Activated CD8-positive, alpha-beta memory T cell treated with anti-CD3 and anti-CD28 coated beads for 4 hours (primary cell): Measurements from ENCODE around the gene PLCB1.
"Not testable (repeated sequence)": the region's sequence is repeated elsewhere in the genome, so short reads cannot be mapped to it uniquely, and the experiment has no call there.

Source experiments
- DNase-seq, 2 donors: peaks; one replicate each; pipeline ENCODE4 v3.0.0-alpha.2; 2020; ENCODE audit warnings: low read depth in 2 of 2

PLCB1 gene

DNA sequence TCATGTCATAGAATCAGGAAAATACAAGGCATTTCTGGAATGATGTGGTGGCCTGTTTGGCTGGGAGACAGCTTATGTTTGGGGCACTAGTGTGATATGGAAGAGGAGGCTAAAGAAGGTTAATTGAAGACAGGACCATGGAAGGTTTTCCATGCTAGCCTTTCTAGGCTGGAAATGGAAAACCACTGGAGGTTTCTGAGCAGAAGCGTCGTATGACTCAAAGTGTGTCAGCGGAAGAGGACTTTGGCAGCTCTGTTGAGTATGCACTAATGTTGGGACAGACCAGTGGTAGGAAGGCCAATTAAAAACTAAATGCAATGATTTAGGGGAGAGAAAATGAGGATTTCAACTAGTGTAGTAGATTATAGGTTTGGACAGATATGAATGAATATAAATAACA is 413.1 kb downstream of the PLCB1 start:
- no peak for DNase-seq

- DNase-seq = no peak
These were observed 415.1 kb downstream of the PLCB1 start for GRCh38 chr20:8547035-8547650.

- DNase-seq = no peak
These were observed 416.0 kb downstream of the PLCB1 start for GRCh38 chr20:8547968-8548588.

- no peak for DNase-seq
These were observed 417.1 kb downstream of the PLCB1 start for GRCh38 chr20:8549192-8549591.

- DNase-seq = no peak
These were observed 425.6 kb downstream of the PLCB1 start for GRCh38 chr20:8557711-8558110.

DNA sequence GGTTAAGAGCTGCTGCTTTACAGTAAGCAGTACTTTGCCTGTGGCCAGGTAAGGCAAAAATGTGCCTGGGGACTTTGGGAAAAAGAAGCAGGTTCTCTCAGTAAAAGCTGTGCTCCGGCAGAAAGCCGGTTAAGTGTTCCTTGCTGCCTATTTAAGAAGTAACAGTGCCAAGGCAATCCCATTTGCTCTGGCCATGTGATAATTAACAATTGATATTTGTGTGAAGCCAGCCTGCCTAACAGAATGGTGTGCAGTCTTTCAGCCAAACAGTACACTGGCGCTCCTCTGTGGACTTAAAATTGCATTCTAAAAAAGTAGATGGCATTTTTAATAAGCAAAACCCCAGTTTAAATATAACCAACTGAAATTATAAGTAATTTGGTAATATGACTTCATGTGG is 430.3 kb downstream of the PLCB1 start:
- no peak for DNase-seq

GRCh38 chr20:8568075-8568474 is 436.0 kb downstream of the PLCB1 start:
- DNase-seq = no peak

GRCh38 chr20:8569766-8570165 is 437.7 kb downstream of the PLCB1 start:
- DNase-seq = no peak

- DNase-seq = no peak
These were observed 439.5 kb downstream of the PLCB1 start for GRCh38 chr20:8571611-8572010.

- no peak for DNase-seq
These were observed 441.6 kb downstream of the PLCB1 start for GRCh38 chr20:8573686-8574085.

GRCh38 chr20:8575114-8575513 is 443.0 kb downstream of the PLCB1 start:
- DNase-seq = no peak

DNA sequence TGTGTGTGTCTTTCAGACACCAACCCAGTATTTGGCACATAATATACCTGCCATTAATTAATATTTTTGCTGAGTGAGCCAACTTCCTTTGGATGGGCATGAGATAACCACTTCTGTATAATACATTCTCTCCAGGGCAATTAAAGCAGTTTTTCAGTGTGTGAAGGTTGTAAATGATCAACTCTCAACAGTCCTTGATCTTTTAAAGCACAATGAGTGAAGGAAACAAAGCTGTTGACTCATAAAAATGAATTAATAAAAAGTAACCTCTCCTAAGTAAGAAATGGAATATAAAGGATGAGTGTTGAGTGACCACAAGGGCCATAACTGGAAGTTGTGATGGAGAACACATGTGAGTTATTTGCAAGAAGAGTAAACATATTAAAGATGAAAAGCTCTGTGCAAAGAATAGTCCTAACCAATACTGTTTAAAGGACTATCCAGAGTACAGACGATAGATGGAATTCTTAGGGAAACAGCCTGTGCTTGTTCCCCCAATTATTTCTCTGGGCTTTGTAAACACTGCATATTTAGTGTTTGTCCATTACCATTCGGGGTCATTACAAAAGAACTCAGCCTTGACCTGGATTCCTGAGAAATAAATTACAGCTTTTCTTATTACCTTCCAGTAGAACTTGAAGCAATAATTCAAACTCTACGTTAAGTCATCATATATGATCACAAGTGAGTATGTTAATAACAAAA is 446.2 kb downstream of the PLCB1 start:
- no peak for DNase-seq

DNA sequence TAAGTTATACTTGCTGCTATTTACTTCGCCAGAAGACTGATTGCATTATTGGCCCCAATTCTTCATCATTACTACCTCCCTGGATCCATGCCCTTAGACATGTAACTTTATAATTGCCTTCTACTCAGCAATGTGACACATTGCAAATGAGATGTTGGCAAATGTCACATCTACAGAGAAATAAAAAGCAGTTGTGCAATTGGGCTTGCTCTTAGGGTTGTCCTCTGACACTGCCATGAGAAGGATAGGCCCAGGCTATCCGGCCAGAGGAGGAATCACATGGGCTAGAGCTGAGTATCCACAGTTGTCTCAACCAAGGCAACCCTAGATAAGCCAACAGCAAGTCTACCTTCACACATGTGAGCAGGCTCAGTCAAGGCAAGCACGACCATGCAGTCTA is 447.0 kb downstream of the PLCB1 start:
- DNase-seq = no peak

GRCh38 chr20:8581446-8582183 is 449.5 kb downstream of the PLCB1 start:
- DNase-seq = no peak

GRCh38 chr20:8583012-8583565 is 451.0 kb downstream of the PLCB1 start:
- no peak for DNase-seq

DNA sequence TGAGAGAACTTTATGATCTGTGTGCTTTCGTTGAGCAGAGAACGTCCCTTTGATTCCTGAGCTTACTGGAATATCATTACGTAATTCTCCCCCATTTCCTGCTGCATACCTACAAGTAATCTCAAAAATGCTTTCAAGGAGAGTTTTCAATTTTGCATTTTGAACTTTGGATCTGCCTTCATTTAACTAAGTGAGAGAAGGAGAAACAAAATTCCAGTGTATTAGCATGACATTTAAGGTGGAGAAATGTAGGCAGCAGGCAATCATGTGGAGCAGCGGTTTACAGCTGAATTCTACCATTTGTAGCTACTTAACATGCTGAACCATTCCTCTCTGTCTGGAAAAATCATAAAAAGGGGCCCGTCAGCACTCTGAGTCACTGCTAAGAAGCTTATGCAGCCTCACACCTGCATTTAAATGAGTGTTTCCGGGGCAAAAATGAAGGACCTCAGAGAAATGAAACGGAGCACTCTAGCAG is 451.5 kb downstream of the PLCB1 start:
- DNase-seq = no peak

DNA sequence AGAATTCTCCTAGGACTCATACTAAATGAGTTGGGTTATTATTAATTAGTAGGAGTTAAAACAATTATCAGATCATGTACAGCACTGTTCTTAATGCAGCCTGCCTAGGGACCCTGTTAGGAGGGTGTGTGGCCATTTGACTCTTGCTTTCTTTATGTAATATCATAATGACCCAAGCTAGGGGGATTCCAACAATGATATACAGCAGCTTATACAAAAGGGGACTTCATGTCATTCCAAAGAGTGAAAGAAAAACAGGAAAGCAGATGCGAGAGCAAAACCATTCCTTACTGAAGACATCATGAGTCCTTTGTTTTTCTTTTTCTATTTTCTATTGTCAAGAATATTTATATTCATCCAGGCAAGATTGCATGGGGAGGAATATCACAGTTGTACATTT is 455.2 kb downstream of the PLCB1 start:
- DNase-seq = no peak

DNA sequence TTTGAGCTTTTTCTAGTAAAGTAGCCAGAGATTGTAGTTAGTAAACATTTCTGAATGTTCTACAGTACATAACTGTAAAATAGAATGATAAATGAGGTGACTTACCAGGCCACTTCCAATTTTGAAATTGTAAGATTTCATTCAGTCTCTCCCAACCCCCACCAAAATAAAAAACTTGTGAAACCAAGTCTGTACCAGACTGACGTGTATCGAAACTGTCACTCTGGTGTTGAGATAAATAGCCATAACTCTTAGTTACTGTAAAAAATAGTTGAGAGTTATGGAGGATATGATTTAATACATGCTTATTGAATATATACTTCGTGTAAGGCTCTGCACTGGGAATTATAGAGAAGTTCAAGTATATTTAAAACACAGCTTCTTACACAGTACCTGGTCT is 455.7 kb downstream of the PLCB1 start:
- DNase-seq = no peak

DNA sequence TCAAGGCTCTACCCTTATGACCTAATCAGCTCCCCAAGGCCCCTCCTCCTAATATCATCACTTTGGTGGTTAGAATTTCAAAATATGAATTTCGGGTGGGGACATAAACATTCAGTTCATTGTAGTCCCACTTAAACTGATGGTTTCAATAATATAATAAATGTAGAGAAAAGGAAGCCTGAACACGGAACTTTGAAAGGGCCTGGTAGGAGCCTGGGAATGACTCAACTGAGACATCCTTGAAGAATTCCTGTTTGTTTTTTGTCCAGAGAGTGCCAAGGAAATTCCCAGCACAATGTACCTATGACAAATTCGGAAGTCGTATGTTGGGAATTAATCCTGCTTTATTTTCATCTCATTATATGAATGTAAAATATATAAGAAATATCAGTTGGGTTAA is 457.9 kb downstream of the PLCB1 start:
- DNase-seq = no peak

- DNase-seq = not testable (repeated sequence)
These were observed 469.0 kb downstream of the PLCB1 start for GRCh38 chr20:8600910-8601541.

GRCh38 chr20:8601542-8601912 is 469.5 kb downstream of the PLCB1 start:
- no peak for DNase-seq
